ENCODE measurements around the gene FRMD3.
"Not testable (repeated sequence)": the region's sequence is repeated elsewhere in the genome, so short reads cannot be mapped to it uniquely, and the experiment has no call there.

The FRMD3 gene

DNA sequence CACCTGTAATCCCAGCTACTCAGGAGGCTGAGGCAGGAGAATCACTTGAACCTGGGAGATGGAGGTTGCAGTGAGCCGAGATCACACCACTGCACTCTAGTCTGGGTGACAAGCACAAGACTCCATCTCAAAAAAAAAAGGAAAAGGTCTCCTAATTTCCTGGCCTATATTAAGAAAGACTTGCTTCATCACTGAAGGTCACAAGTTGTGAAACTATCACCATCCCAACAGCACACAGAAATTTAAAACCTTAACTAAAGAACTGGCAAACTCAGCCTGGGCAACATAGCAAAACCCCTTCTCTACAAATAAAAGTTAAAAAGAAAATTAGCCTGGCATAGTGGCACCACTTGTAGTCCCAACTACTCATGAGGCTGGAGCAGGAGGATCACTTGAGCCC, 17.2 kb downstream of the FRMD3 start:
- no peak for DNase-seq

DNA sequence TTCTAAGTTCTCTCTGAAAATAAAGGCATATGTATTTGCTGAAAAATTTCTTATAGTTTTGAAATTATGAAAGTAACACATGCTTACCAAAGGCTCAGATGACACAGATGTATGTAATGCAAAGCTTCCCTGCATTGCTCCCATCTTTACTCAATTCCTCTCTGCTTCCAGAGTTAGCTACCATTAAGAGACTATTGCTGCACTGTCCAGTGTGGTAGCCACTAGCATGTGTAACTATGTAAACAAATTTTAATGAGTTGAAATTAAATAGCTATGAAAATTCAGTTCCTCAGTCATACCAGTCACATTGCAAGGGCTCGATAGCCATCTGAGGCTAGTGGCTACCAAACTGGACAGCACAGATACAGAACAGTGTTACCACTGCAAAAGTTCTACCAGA, 17.9 kb downstream of the FRMD3 start:
- DNase-seq = no peak

DNA sequence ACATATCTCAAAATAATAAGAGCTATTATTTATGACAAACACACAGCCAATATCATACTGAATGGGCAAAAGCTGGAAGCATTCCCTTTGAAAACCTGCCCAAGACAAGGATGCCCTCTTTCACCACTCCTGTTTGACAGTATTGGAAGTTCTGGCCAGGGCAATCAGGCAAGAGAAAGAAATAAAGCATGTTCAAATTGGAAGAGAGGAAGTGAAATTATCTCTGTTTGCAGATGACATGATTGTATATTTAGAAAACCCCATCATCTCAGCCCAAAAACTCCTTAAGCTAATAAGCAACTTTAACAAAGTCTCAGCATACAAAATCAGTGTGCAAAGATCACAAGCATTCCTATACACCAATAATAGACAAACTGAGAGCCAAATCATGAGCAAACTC, 20.2 kb downstream of the FRMD3 start:
- DNase-seq = not testable (repeated sequence)

DNA sequence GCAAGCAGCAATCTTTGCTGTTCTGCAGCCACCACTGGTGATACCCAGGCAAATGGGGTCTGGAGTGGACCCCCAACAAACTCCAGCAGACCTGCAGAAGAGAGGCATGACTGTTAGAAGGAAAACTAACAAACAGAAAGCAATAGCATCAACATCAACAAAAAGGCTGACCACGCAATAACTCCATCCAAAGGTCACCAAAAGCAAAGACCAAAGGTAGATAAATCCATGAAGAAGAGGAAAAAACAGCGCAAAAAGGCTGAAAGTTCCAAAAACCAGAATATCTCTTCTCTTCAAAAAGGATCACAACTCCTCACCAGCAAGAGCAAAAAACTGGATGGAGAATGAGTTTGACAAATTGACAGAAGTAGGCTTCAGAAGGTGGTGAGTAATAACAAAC, 23.4 kb downstream of the FRMD3 start:
- DNase-seq = no peak

DNA sequence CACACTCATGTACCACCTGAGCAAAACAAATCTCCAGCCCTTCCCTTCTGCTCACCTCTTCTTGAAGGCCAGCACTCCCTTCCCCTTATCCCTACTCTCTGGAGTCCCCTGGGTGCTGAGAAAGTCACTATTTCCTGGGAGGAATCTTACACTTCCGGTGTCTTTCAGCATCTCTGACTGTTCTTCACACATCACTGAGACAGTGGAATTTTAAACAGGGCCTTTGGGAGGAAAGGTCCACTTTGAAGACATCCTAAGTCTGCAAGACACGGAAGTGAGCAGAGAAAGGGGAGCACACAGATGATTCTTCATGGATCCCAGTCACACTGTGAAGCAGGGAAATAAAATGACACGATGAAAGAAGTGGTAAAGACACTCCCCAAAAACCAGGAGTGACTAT, 25.6 kb downstream of the FRMD3 start:
- no peak for DNase-seq

DNA sequence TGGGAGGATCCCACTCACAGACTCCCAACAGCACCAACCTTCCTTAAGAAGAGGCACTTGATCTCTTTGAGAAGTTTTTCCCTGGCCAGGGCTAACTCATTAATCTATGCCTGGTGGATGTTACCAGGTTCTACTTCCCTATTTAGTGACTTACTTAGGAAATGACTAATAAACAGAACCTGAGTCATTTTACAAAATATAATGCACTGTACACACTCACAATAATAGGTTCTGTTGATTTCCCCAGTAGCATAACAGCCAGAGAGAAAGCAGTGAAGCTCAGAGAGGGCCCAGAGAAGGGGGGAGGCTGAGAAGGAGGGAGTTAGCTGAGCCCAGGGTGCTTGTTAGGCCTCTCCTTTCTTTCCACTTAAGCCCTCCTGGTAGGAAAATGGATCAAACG, 27.1 kb downstream of the FRMD3 start:
- no peak for DNase-seq

DNA sequence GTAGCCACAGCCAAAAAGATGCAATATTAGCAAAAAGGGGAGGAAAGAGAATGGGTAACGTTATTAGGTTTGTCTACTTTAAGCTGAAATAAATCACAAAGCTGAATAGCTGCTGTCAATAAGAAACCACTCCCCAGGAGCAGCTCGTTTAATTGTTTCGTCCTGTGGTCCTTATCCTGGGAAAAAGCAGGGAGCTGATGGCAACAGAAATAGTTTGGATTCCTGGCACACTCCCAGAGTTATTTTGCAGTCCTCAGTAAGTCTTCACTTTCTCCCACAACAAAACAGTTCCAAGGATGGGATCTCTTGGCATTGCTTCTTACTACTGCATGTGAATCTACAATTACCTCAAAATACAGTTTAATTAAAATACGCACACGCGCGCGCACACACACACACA, 28.8 kb downstream of the FRMD3 start:
- DNase-seq = no peak

DNA sequence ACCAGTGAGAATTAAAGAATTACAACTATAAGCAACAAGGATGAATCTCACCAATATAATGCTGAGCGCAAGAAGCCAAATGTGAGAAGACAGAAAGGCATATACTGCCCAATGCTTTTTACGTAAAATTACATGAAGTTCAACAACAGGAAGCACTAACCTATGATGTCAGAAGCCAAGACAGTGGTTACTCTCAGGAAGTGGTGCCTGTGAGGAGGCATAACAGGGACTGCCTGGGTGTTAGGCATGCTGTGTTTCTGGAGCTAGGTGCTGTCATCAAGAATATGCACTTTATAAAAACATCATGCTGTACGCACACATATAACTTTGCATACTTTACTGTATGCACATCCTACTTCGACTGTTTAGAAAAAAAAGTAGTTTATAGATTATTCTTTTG, 30.1 kb downstream of the FRMD3 start:
- no peak for DNase-seq

DNA sequence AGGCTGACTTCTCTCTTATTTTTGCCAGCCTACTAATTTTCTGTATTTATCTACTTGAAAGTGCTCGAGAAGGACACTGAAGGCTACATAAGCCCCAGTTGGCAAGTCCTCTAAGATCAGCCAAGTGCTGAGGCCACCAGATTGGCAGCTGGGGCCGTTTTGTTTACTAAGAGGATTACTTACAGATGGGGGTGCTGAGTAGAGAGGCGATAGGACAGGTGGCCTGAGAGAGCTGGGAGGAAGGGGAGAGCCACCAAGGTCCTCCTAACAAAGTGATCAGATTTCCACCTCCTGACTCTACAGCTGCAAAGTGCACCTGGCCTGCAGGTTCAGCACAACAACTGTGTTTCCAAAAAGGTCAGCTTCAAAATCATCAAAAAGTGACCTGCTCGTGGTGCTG, 32.9 kb downstream of the FRMD3 start:
- peak; percentile 88 for DNase-seq

DNA sequence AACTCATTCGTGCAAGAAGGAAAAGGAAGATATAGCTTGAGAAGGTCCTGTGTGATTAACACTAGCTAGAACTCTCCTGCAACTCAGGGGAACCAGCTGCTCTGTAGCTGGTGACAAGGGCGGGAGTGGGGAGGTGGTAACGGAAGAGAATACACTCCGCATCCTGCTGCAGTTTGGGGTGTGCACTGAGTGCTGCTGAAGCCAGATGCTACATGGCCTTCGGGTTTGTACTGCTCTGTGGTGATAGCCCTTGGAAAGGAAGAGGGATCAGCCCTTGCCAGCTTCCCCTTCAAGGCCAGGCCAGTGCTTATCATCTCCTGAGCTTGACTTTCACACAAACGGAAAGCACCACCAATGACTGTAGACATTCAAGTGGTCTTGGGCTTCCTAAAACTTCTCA, 34.3 kb downstream of the FRMD3 start:
- DNase-seq = no peak

DNA sequence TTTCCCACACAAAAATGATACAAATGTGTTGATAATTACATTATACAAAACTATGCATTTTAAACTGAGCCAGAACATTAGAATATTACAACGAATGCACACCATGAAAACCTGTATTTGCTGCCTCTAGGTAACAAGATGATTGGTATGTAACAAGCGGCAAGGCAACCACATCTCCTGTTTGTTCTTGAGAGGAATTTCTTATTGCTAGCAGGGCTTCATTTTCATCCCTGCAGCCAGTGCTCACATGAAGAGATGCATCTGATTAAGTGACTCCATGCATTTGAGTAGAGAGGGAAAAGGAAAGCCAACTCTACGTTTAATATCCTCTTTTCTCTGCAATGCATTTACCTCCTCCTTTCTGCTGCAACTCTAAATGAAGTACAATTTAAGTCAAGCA, 36.6 kb downstream of the FRMD3 start:
- no peak for DNase-seq

DNA sequence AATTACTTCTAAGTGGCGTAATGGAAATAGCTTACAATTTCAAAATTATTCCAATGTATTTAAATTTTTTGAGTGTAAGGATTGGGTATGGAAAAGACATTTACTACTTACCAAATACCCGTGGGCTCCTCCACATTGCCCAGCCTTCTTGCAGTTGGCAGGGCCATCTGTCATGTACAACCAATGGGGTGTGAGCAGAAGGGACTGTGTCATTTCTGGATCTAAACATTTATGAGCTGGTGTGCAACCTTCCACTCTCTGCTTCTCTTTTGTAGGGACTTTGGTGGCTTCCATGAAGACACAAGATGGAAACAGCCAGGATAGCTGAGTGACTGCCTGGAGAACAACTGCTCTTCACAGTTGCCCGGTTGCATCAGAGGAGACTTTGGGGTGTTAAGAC, 40.8 kb downstream of the FRMD3 start:
- DNase-seq = no peak

DNA sequence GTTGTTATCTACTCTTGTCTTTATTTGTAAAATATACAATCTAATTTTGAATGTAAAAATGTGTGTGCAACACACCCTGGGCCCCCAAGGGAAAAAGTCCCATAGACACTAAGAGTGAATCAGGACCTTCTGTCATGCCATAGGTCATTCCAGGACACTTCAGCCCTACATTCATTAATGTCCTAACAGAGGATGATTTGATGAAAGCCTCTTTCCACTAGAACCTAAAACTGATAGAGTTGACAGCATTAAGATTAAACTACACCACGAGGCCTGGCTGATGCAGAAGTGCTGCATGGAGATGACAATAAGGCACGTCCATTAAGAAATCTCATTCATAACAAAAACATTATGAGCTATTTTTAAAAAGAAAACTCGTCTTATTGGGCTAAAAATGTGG, 46.2 kb downstream of the FRMD3 start:
- DNase-seq = no peak

DNA sequence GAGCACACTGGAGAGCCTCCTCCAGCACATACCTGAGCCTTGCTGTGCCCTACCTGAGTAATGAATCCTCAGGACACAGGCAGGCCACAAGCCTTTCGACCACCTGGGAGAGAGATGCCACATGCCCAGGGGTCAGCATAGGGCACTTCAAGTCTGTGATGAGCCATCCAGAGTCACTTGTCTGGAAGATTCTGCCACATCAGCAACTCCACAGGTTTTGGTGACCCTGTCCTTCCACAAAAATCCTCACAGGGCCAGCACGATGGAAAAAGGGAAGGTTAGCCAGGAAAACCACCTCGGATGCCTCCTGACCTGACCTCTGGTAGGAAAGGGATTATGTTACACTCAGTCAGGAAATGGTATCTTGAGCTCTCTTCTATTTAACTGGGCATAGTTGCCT, 46.8 kb downstream of the FRMD3 start:
- DNase-seq = no peak

DNA sequence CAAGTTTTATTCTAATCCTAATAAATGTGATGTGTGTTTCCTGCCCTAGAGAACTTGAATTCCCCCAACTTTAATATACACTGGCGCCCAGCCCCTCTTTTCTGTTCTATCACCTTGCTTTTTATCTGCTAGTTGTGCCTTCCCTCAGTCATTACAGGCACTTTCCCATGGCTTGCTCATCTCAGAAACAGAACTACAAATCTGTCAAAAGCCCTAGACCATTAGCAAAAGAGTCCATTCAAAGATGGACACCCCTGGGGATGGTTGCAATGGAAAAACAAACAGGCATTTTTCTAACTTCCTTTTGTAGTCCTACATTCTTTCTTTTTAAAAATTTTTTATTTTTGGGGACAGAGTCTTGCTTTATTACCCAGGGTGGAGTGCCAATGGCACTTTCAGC, 48.2 kb downstream of the FRMD3 start:
- no peak for DNase-seq

DNA sequence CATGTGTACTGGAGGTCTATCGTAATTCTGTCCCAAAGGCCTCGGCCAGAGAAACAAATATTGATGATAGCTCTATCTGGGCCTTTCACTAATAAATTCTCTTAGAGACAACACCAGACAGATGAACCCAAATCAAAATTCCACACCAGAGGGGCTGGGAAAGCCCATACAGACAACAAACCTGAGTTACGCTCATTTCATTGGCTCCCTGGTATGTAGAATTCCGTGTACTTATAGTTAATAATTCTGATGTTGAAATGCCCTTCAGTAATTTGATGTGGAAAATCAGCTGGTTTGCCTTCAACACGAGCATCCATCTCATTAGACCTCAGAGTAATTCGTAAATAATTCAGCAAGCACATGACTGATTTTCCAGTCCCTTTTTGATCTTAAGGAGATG, 53.2 kb downstream of the FRMD3 start:
- DNase-seq = no peak

DNA sequence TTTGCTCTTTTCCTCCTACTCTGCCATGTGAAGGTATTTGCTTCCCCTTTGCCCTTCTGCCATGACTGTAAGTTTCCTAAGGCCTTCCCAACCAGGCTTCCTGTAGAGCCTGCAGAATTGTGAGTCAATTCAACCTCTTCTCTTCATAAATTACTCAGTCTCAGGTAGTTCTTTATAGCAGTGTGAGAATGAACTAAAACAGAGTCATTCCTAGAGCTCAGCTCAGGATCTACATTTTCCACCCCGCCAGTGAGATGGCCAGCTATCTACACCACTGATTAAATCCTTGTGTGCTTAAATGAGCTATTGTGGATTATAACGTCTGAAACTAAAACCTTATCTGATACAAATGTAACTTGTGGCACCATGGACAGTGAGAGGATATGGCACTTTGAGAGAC, 55.0 kb downstream of the FRMD3 start:
- no peak for DNase-seq

DNA sequence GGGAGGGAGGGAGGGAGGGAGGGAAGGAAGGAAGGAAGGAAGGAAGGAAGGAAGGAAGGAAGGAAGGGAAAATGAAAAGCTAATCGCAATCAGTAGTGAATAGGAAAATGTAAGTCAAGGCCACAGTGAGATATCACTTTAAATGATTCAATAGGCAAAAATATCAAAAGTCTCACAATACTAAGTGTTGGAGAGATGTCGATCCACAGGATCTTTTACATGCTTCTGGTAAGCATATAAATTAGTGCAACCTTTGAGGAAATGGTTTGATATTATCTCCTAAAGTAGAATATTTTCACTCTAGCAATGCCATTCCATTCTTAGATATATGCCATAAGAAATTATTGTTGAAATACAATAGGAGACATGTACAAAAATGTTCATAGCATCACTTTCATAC, 58.4 kb downstream of the FRMD3 start:
- no peak for DNase-seq

DNA sequence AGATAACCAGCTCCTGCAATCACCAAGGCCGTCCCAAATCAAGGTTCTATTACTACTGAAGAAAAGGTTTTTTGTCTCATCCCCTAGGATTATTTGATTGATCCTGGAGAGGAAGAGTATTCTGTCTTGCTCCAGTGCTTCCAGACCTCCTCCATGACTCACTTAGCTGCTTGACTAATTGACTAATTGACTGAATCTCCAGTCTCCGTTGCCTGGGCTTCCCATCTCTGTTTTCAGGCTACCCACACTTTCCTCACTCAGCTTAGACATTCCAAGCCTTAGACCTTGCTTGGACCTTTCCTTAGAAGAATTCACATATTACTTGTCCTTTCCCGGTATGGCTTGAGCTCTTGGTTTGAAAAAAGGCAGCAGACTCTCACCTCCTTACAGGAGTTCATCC, 60.6 kb downstream of the FRMD3 start:
- DNase-seq = no peak

DNA sequence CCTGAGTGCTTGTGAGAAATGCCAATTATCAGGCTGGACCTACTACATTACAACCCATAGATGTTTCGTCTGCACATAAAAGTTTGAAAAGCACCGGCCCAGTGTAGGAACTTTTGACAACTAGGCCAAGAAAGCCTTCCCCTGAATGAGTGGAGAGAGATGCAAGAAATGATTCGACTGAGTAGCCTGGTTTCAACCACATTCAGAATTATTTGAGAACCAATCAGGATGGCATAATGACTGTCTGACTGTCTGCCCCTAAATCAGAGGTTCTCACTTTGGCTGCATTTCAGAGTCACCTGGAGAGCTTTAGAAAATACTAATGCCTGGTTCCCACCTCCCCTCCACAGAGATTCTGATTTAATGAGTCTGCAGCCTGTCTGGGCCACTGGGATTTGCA, 61.1 kb downstream of the FRMD3 start:
- DNase-seq = no peak

DNA sequence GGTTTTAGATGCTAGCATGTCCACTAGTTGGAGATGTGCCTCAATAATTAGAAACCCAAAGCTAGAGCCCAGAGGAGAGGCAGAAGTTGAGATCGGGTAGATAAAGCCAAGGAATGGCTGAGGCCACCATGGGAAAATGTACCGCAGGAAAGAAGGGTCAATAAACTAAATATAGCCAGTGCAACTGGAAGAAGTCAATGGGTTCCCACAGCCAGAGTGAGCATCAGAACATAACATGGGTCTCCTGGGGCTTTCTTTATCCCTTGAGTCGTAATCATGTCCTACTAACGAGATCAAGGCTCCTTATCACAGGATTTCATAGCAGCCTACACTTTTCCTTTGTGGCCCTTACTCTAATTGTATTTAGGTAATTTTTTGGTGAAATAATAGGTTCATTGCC, 61.7 kb downstream of the FRMD3 start:
- no peak for DNase-seq

DNA sequence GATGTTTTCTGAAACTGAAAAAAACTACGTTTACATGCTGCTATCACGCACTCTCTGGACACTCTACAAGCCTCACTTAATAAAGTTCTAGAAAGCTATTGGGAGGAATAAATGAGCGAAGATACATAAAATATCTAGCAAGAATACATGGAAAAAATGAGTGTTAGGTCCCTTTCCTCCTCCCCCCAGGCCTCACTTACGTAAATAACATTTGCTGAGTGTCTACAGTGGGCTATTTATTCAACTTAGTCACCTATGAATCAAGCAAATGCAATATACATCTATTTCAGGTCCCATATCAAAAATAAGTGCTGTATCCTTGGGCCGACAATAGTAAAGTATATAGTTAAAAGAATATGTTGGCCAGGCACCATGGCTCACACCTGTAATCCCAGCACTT, 62.5 kb downstream of the FRMD3 start:
- DNase-seq = no peak

DNA sequence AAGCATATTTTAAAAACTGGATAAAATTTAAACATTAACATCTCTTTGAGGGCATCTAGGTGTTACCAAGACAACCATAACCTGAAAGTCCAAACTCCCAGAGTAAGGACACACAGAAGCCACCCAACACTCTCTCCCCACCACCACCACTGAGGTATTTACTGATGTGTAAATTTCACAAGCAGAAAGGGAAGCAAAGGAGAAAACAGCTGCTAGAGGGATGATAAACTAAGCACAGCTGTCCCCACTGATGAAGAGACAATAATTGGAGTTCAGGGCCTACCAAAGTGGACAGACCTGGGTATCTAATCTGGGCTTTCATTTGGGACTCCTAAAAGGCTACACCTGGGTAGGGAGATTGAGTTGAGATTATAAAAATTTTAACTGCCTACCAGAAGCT, 63.6 kb downstream of the FRMD3 start:
- no peak for DNase-seq

DNA sequence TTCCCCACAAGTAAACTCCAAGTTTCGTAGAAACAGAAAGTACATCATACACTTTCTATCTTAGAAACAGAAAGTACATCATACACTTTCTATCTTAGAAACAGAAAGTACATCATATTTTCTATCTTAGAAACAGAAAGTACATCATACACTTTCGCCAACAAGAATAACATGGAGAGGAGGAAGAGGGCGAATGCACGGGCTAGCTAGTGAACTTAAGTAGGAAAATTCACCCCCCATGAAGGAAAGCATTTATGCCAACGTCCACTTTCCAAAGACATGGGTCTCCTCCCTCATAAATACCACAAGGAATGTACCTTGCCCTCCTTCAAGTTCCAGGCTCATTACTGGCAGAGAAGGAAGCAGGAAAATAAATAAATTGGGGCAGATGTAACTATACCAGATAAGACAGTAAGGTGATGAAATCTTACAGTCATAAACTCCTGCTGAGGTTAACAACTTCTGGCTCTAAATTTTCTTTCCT, 64.7 kb downstream of the FRMD3 start:
- DNase-seq = no peak

DNA sequence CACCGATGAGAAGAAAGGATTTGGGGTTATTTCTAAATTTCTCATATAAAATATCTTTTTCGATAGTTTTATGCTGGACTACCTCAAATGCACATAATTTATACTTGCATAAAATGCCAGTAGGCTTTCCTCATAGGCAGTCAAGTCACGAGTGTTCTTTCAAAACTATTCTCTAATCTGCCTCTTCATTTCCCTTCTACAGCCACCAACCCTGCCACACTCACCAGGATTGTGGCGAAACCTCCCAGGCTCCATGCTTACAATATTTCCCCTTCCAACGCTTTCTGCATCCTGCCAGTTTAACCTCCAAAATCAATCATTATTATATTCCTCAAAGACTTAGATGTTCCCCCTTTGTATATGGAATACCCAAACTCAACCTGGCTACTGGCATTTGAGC, 65.4 kb downstream of the FRMD3 start:
- DNase-seq = no peak

DNA sequence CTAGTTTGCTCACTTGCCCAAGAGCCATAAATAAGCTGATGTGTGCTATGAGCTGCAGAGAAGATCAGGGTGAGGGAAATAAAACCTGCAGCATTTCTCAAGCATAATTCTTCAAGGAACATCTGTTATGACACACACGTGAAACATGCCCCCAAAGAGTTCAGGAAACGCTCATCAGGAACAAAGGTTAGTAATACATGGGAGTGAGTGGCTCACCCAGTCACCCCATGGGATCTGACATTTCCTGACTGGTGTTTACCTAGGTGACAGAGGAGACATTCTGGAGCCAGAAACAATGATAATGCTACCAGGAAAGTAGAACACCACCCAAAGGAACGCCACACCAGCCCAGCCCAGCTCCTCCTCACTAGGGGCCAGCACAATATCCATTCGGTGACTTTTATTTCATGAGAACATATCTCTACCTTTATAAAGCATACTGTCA, 66.0 kb downstream of the FRMD3 start:
- peak; percentile 66 for DNase-seq
